EL (cell line): ENCODE measurements around the gene UBD.

Source experiments
- DNase-seq: peaks from one replicate; pipeline ENCODE4 v3.0.0-alpha.2; 2016

Gene UBD

GRCh38 chr6:29558439-29559079 lies 973 bp downstream of the UBD start:
- no peak for DNase-seq

- no peak for DNase-seq
Observed at GRCh38 chr6:29557320-29557719, 2.2 kb downstream of the UBD start.

- no peak for DNase-seq
Observed at GRCh38 chr6:29554764-29555163, 4.8 kb downstream of the UBD start.

GRCh38 chr6:29553268-29554057 lies 6.1 kb downstream of the UBD start:
- peak; percentile 60 for DNase-seq

GRCh38 chr6:29552512-29553051 lies 7.0 kb downstream of the UBD start:
- peak; percentile 71 for DNase-seq

- no peak for DNase-seq
Observed at GRCh38 chr6:29547573-29547972, 12.0 kb downstream of the UBD start.

- no peak for DNase-seq
Observed at GRCh38 chr6:29537714-29538403, 21.7 kb downstream of the UBD start.

- DNase-seq, result no peak
Observed at GRCh38 chr6:29532320-29532951, 27.1 kb downstream of the UBD start.

- peak; percentile 76 for DNase-seq
Observed at GRCh38 chr6:29531668-29532067, 27.9 kb downstream of the UBD start.

- no peak for DNase-seq
Observed at GRCh38 chr6:29530671-29531310, 28.7 kb downstream of the UBD start.

GRCh38 chr6:29529956-29530355 lies 29.6 kb downstream of the UBD start:
- DNase-seq, result no peak

- DNase-seq, result no peak
Observed at GRCh38 chr6:29528988-29529560, 30.5 kb downstream of the UBD start.

- no peak for DNase-seq
Observed at GRCh38 chr6:29528300-29528931, 31.1 kb downstream of the UBD start.

GRCh38 chr6:29527564-29527963 lies 32.0 kb downstream of the UBD start:
- no peak for DNase-seq

GRCh38 chr6:29527126-29527525 lies 32.4 kb downstream of the UBD start:
- DNase-seq, result no peak

- no peak for DNase-seq
Observed at GRCh38 chr6:29525311-29525639, 34.3 kb downstream of the UBD start.

GRCh38 chr6:29524444-29525310 lies 34.9 kb downstream of the UBD start:
- no peak for DNase-seq

- DNase-seq, result no peak
Observed at GRCh38 chr6:29524044-29524443, 35.5 kb downstream of the UBD start.

GRCh38 chr6:29522227-29522626 lies 37.3 kb downstream of the UBD start:
- DNase-seq, result no peak

GRCh38 chr6:29521006-29521680 lies 38.4 kb downstream of the UBD start:
- DNase-seq, result no peak
